ACC112 (cell line): Measurements from ENCODE around the gene HNRNPAB.

Source experiments
- H2AFZ ChIP-seq: fragments of 200-600 bp; sonication (generic); one replicate; pipeline ENCODE4 v1.6.0; 2017; ENCODE audit warnings: antibody characterized with exemption, low read length; ENCODE audit not compliant: unreplicated experiment
- H3K27ac ChIP-seq: fragments of 200-600 bp; sonication (generic); 2 replicates; pipeline ENCODE4 v1.5.1; 2014; ENCODE audit warnings: low read depth, mild to moderate bottlenecking, antibody characterized with exemption, low read length, moderate library complexity
- H3K27me3 ChIP-seq: fragments of 200-600 bp; sonication (generic); 2 replicates; pipeline ENCODE4 v1.6.1; 2014; ENCODE audit warnings: mild to moderate bottlenecking, antibody characterized with exemption, low read length, moderate library complexity, mixed read lengths; ENCODE audit not compliant: insufficient read depth
- H3K36me3 ChIP-seq: fragments of 200-600 bp; sonication (generic); 2 replicates; pipeline ENCODE4 v1.6.1; 2016; ENCODE audit warnings: mild to moderate bottlenecking, antibody characterized with exemption, low read length, moderate library complexity, mixed read lengths; ENCODE audit not compliant: insufficient read depth
- H3K4me1 ChIP-seq: fragments of 200-600 bp; sonication (generic); one replicate; pipeline ENCODE4 v1.6.1; 2016; ENCODE audit warnings: low read length, mixed read lengths; ENCODE audit not compliant: insufficient read depth, unreplicated experiment, control insufficient read depth
- H3K4me3 ChIP-seq: fragments of 200-600 bp; sonication (generic); 2 replicates; pipeline ENCODE4 v1.5.1; 2014; ENCODE audit warnings: mild to moderate bottlenecking, low read depth, low read length
- H3K79me2 ChIP-seq: fragments of 200-600 bp; sonication (generic); one replicate; pipeline ENCODE4 v1.6.0; 2016; ENCODE audit warnings: low read length; ENCODE audit not compliant: control insufficient read depth, unreplicated experiment, insufficient read depth

HNRNPAB gene

DNA sequence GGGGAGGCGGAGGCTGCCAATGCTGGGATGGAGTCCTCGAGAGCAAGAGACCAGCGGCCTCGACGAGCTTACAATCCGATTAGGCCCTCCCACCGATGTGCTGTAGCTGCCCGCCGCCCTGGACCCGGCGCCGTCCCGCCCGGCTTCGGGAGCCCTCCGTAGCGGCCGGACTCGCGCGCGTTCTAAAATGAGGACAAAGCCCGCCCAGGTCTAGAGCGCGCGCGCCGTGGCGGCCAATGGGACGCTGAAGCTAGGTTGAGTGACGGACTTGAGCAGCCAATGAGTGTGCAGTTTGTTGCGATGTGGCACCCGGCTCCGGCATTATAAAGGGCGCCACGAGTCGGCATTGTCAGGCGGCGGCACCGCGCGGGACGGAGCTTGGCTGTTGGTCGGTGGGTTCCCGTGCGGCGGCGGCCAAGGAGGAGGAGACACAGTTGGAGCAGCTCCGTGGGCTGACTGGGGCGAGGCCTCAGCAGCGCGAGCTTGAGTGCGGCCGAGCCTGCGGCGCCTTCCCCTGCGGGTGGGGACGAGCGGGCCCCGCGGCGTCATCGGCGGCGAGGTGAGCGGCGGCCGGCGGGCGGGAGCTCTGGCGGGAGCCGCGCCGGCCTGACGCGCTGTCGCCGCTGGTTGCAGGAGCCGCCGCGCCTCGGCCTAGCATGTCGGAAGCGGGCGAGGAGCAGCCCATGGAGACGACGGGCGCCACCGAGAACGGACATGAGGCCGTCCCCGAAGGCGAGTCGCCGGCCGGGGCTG, at the start of gene HNRNPAB:
Gene HNRNPAB (plus strand): TSS at position 352 of the 753 bp plus-strand sequence. CDS start 305 bp downstream, at position 657.
- peak within 1 kb of the TSS; percentile 97 for H3K4me3 ChIP-seq
- peaks cover 49% of the 10 kb centered on the region for H3K79me2 ChIP-seq
- peaks cover 37% of the 10 kb centered on the region for H3K36me3 ChIP-seq
- no peaks in the 10 kb centered on the region for H3K27me3 ChIP-seq
- H3K4me1 ChIP-seq = peaks cover 28% of the 10 kb centered on the region
- peak within 1 kb of the TSS; percentile 69 for H2AFZ ChIP-seq
- peak within 1 kb of the TSS; percentile 77 for H3K27ac ChIP-seq

DNA sequence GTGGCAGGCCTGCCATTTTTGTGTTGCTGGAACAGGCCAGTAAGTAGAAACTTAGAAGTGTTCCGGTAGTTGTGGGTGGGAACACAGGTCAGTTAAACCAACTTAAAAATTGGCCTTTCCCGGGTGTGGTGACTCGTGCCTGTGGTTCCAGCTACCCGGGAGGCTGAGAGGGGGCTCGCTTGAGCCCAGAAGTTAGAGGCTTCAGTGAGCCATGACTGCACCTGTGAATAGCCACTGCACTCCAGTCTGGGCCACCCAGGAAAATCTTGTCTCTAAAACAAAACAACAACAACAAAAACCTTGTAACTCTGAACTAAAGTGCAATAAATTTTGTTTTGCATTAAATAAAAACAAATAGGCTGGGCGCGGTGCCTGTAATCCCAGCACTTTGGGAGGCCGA, 49.3 kb upstream of the HNRNPAB start:
- Histone ChIP-seq H3K27ac (no peak overlapping the region), H3K27me3 (no peaks in the 10 kb centered on the region), H2AFZ (no peak overlapping the region), H3K4me1 (peaks cover 20% of the 10 kb centered on the region), H3K36me3 (peaks cover 5% of the 10 kb centered on the region; the same call in 1 of the 2 replicates), H3K4me3 (no peak overlapping the region), H3K79me2 (peaks cover 11% of the 10 kb centered on the region)

- H3K27ac ChIP-seq = no peak overlapping the region
- H2AFZ ChIP-seq = no peak overlapping the region
- H3K36me3 ChIP-seq = no peaks in the 10 kb centered on the region
- H3K79me2 ChIP-seq = no peaks in the 10 kb centered on the region
- no peaks in the 10 kb centered on the region for H3K4me1 ChIP-seq
- H3K27me3 ChIP-seq = peaks cover 24% of the 10 kb centered on the region
- H3K4me3 ChIP-seq = no peak overlapping the region
These were observed 44.2 kb upstream of the HNRNPAB start for GRCh38 chr5:178160176-178160575.

DNA sequence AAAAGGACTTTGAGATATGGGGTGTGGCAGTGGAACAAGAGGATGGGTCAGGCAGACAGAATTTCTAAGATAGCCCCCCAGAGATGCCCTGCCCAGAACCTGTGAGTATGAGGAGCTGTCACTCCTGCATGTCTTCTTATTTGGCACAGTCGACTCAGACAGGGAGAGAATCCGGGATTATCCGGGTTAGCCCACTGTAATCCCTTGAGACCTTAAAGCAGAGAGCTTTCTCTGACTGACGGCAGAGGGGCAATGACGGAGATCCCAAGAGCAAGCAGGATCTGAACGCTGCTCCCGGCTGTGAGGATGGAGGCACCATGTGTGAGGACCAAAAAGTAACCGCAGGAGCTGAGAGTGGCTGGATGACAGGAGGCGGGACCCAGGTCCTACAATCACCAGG, 41.9 kb upstream of the HNRNPAB start:
- H3K4me3 ChIP-seq = no peak overlapping the region
- H3K27ac ChIP-seq = no peak overlapping the region
- H3K36me3 ChIP-seq = no peaks in the 10 kb centered on the region

DNA sequence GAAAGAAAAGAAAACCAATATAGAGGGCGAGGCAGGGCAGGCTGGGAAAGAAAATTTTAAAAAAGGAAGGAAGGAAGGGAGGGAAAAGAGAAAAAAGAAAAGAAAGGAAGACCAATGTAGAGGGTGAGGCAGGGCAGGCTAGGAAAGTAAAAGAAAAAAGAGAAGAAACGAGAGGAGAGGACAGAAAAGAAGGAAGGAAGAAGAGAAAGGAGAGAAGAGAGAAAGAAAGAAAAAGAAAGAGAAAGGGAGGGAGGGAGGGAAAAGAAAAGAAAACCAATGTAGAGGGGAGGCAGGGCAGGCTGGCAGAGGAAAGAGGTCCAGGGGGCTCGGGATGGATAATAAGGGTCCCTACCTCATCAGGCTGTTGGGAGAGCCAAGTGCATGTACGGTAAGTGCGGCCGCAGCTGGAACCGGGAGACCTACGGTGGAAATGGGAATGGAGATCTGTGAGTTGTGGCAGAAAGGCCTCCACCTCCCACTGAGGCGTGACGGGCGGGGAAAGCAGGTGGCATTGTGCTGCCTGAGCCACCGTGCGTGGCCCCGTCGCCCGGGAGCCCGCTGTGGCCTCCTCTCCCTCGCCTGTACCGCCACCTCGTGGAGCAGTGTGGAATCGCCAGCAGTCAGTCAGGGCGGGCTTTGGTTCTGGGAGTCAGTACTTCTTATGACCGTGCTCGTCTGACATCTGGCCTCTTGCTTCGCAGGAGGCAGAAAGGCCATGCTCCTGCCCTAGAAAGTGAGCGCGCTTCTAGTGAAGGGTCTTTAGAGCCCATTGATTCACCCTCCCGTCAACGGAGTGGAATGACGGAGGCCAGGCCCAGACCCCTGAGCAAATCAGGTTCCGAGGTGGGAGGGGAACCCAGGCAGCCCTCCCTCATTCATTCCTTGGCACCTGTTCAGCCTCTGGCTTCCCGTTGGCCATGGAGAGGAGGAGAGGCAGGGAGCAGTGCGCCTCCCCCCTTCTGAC, 40.3 kb upstream of the HNRNPAB start:
- H3K27ac ChIP-seq = no peak overlapping the region
- H3K4me1 ChIP-seq = no peaks in the 10 kb centered on the region
- peak overlapping the region; percentile 1 for H2AFZ ChIP-seq
- H3K4me3 ChIP-seq = peak overlapping the region; percentile 52
- no peaks in the 10 kb centered on the region for H3K79me2 ChIP-seq
- H3K27me3 ChIP-seq = peaks cover 40% of the 10 kb centered on the region
- H3K36me3 ChIP-seq = no peaks in the 10 kb centered on the region

More for the DNA sequence above, 41.9 kb upstream of the HNRNPAB start:
- Histone ChIP-seq H3K27me3 (peaks cover 40% of the 10 kb centered on the region), H3K79me2 (no peaks in the 10 kb centered on the region), H3K4me1 (no peaks in the 10 kb centered on the region), H2AFZ (no peak overlapping the region)

DNA sequence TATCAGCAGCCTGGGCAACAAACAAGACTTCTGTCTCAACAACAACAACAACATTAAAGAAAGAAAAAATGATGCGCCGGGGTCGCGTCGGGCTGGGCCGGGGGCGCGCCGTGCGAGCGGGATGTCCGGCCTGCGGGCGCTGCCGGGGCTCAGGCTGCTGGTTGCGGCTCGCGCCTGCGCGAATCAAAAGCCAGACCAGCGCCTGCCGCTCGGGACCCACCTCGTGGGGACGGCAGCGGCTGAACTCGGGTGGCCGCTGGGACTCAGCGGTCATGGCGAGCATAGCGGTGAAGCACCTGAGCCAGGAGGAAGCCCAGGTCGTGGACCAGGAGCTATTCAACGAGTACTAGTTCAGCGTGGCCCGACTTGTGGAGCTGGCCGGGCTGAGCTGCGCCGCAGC, 38.8 kb upstream of the HNRNPAB start:
- H2AFZ ChIP-seq = no peak overlapping the region
- no peak overlapping the region for H3K4me3 ChIP-seq
- peaks cover 48% of the 10 kb centered on the region for H3K27me3 ChIP-seq
- H3K27ac ChIP-seq = no peak overlapping the region
- H3K79me2 ChIP-seq = no peaks in the 10 kb centered on the region
- no peaks in the 10 kb centered on the region for H3K4me1 ChIP-seq
- H3K36me3 ChIP-seq = no peaks in the 10 kb centered on the region

DNA sequence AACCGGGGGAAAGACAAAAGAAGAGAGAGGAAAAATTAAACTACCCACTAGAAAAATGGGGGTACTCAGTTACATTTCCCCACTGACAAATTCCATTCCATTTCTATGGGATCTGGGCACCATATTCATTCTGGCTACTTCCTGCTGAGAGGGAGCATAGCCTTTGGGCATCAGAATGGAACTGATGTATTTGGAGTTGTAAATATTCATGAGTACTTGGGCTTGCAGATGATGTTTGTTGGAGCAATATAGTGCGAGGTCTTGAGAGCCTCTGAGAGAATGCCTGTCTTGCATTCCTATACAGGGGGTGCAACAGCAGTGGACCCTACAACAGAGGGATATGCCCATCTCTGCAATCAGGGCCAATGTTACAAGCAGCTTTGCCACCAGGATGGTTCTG, 33.9 kb upstream of the HNRNPAB start:
- Histone ChIP-seq H3K27ac (no peak overlapping the region), H3K4me1 (no peaks in the 10 kb centered on the region), H3K27me3 (peaks cover 24% of the 10 kb centered on the region)

DNA sequence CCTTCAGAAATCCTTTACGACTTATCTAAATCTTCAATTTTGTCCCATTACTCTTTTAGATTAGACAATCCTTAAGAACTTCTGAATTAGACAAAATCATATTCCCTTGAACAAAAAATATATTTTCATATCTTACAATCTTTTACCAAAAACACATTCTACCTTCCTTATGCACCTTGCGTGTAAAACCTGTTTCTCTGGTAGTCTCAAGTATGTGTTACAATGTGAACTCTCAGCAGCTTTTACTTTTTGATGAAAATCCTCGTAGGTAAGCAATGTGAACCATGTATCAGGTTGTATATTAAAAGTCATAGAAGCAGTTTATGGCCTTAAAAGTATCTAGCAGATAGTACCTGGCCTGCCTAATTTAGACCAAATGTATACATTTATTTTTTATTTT, 29.9 kb upstream of the HNRNPAB start:
- Histone ChIP-seq H3K79me2 (no peaks in the 10 kb centered on the region), H3K4me3 (no peak overlapping the region), H3K27ac (no peak overlapping the region), H3K4me1 (no peaks in the 10 kb centered on the region), H2AFZ (no peak overlapping the region), H3K36me3 (no peaks in the 10 kb centered on the region), H3K27me3 (peaks cover 9% of the 10 kb centered on the region)

More for the DNA sequence above, 33.9 kb upstream of the HNRNPAB start:
- no peak overlapping the region for H3K4me3 ChIP-seq
- no peak overlapping the region for H2AFZ ChIP-seq
- H3K36me3 ChIP-seq = no peaks in the 10 kb centered on the region
- no peaks in the 10 kb centered on the region for H3K79me2 ChIP-seq

DNA sequence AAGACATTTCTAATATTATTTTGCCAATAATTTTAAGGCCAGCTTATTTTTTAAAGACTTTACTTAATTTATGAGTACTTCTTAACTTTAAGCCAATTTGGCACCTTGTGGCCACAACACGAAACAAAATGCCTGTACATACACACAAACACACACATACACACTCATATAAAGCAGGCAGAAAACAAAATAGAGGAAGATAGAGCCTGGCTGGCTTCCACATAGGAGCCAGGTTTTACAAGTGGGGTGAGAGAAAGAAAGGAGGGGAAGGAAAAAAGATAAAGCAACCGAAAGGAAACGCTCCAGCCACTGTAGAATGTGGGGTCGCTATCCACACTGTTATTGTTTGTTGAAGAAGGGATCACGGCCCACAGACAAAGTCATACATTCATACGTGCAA, 27.5 kb upstream of the HNRNPAB start:
- Histone ChIP-seq H3K27ac (no peak overlapping the region), H3K4me1 (no peaks in the 10 kb centered on the region), H2AFZ (no peak overlapping the region), H3K27me3 (peaks cover 5% of the 10 kb centered on the region; the same call in 1 of the 2 replicates), H3K79me2 (no peaks in the 10 kb centered on the region), H3K36me3 (no peaks in the 10 kb centered on the region), H3K4me3 (no peak overlapping the region)

DNA sequence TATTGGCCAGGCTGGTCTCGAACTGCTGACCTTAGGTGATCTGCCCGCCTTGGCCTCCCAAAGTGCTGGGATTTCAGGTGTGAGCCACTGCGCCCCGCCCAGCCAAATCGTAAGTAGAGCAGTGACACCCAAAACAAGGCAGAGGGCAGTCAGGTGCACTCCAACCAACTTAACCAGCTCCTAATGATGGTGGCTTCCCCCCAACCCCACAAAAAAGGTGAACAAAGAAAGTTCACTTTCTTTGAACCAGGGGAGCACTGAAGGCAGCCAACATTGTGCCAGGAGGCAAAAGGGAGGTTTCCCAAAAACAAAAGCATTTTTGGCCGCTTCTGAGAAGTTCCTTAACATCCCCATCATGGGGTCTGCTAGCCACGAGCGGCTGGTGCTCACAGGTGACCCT, 26.8 kb upstream of the HNRNPAB start:
- no peaks in the 10 kb centered on the region for H3K4me1 ChIP-seq
- H3K27ac ChIP-seq = no peak overlapping the region
- peaks cover 5% of the 10 kb centered on the region; the same call in 1 of the 2 replicates for H3K27me3 ChIP-seq
- no peaks in the 10 kb centered on the region for H3K79me2 ChIP-seq
- H3K4me3 ChIP-seq = no peak overlapping the region
- H3K36me3 ChIP-seq = no peaks in the 10 kb centered on the region
- no peak overlapping the region for H2AFZ ChIP-seq
